Activated CD4-positive, alpha-beta memory T cell treated with anti-CD3 and anti-CD28 coated beads for 36 hours (primary cell): ENCODE data around the gene IQCN. TPM values are rescaled to one million over a fixed set of nuclear protein-coding genes. Genes with fewer than 3 reads are reported as not detected.
A peak's percentile ranks its signal among the peaks of the same experiment; 100 is the strongest.

Experiments
- CTCF ChIA-PET: fragments of 350-600 bp; sonication (Branson Sonifier 250); formaldehyde crosslinking; loops from one replicate; lab custom pipeline; 2021; ENCODE audit warnings: antibody characterized with exemption, inconsistent platforms; lab: Charles Lee
- POLR2A ChIA-PET: fragments of 350-600 bp; sonication (Branson Sonifier 250); formaldehyde crosslinking; loops from one replicate; lab custom pipeline; 2021; ENCODE audit warnings: antibody characterized with exemption; lab: Charles Lee
- DNase-seq: peaks from one replicate; pipeline ENCODE4 v3.0.0-alpha.2; 2020
- H3K27ac Mint-ChIP-seq: one replicate; pipeline ENCODE4 v1.8.0; 2021; ENCODE audit warnings: mixed read lengths
- H3K27me3 Mint-ChIP-seq: one replicate; pipeline ENCODE4 v1.8.0; 2021; ENCODE audit warnings: mixed read lengths
- H3K36me3 Mint-ChIP-seq: one replicate; pipeline ENCODE4 v1.8.0; 2021; ENCODE audit warnings: mixed read lengths
- H3K4me1 Mint-ChIP-seq: one replicate; pipeline ENCODE4 v1.8.0; 2021; ENCODE audit warnings: low read depth, mixed read lengths
- H3K4me3 Mint-ChIP-seq: one replicate; pipeline ENCODE4 v1.8.0; 2021; ENCODE audit warnings: mild to moderate bottlenecking, mixed read lengths
- H3K9me3 Mint-ChIP-seq: one replicate; pipeline ENCODE4 v1.8.0; 2021; ENCODE audit warnings: mixed read lengths
- intact Hi-C: fragments of 100-400 bp; cut with micrococcal nuclease; formaldehyde crosslinking; loops from one replicate; pipeline ENCODE4 v1.15.1; 2023
- total RNA-seq, 2 experiments: library from RNA; stranded (reverse); gene quantifications; one replicate each; pipeline ENCODE4 v1.2.3, GENCODE V29; 2021

IQCN gene
- total RNA-seq, 2 experiments from 2014 or later = 0.36 to 0.39 TPM

- Mint-ChIP-seq H3K4me3 (no peak overlapping the region), H3K36me3 (peaks cover 6% of the 10 kb centered on the region), H3K27me3 (no peaks in the 10 kb centered on the region), H3K9me3 (peaks cover 2% of the 10 kb centered on the region), H3K27ac (peak overlapping the region; percentile 99), H3K4me1 (peaks cover 70% of the 10 kb centered on the region)
- intact Hi-C loops = no loop called here
- ChIA-PET POLR2A (no interaction called here), CTCF (interaction anchor here (1.2 to 7.9 kb wide), 2 partner anchors 7 to 18 kb away, joined by 4 to 151 read pairs; partner anchors contain the start of gene JUND)
- DNase-seq = no peak
Measured at GRCh38 chr19:18286973-18287635, 12.9 kb upstream of the IQCN start.

GRCh38 chr19:18284712-18285360, 10.6 kb upstream of the IQCN start:
- intact Hi-C loops = no loop called here
- Mint-ChIP-seq H3K27ac (peak overlapping the region; percentile 99), H3K9me3 (no peaks in the 10 kb centered on the region), H3K27me3 (no peaks in the 10 kb centered on the region), H3K4me1 (peaks cover 53% of the 10 kb centered on the region), H3K36me3 (peaks cover 9% of the 10 kb centered on the region), H3K4me3 (peak overlapping the region; percentile 63)
- CTCF ChIA-PET = interaction anchor here (0.9 kb wide), 2 partner anchors 20 to 22 kb away, joined by 4 to 5 read pairs; no protein-coding TSS in a partner anchor
- DNase-seq = peak; percentile 80
- POLR2A ChIA-PET = interaction anchor here (0.7 to 2.1 kb wide), 6 partner anchors 8 to 133 kb away, joined by 3 to 8 read pairs (median 3); partner anchors contain the start of gene LSM4

- CTCF ChIA-PET = no interaction called here
Measured at GRCh38 chr19:18283338-18283737, 9.1 kb upstream of the IQCN start.

GRCh38 chr19:18282788-18283141, 8.5 kb upstream of the IQCN start:
- ChIA-PET CTCF (interaction anchor here (5.2 to 11.5 kb wide), 4 partner anchors 8 to 45 kb away, joined by 151 to 343 read pairs (median 259); partner anchors contain the start of gene LSM4), POLR2A (interaction anchor here (4.9 to 8.0 kb wide), 4 partner anchors 9 to 37 kb away, joined by 25 to 416 read pairs (median 279); partner anchors contain the start of gene LSM4)
- peaks cover 50% of the 10 kb centered on the region for H3K4me1 Mint-ChIP-seq

More at GRCh38 chr19:18283338-18283737, 9.1 kb upstream of the IQCN start:
- Mint-ChIP-seq H3K4me1 (peaks cover 49% of the 10 kb centered on the region), H3K4me3 (no peak overlapping the region), H3K9me3 (no peaks in the 10 kb centered on the region), H3K36me3 (peaks cover 23% of the 10 kb centered on the region), H3K27me3 (no peaks in the 10 kb centered on the region), H3K27ac (peak overlapping the region; percentile 72)
- intact Hi-C loops = no loop called here
- POLR2A ChIA-PET = interaction anchor here (2.1 kb wide), 1 partner anchor 21 kb away, joined by 8 read pairs; no protein-coding TSS in a partner anchor
- DNase-seq = no peak

GRCh38 chr19:18282021-18282787, 8.0 kb upstream of the IQCN start:
- peak overlapping the region; percentile 95 for H3K27ac Mint-ChIP-seq
- no peaks in the 10 kb centered on the region for H3K9me3 Mint-ChIP-seq
- DNase-seq = peak; percentile 58
- H3K27me3 Mint-ChIP-seq = no peaks in the 10 kb centered on the region
- POLR2A ChIA-PET = interaction anchor here (0.8 to 8.0 kb wide), 20 partner anchors 10 to 195 kb away, joined by 3 to 416 read pairs (median 6); partner anchors contain the start of genes LSM4, MAST3, MPV17L2 and PGPEP1
- peaks cover 55% of the 10 kb centered on the region for H3K4me1 Mint-ChIP-seq
- peaks cover 31% of the 10 kb centered on the region for H3K36me3 Mint-ChIP-seq
- CTCF ChIA-PET = interaction anchor here (0.6 to 11.5 kb wide), 8 partner anchors 9 to 137 kb away, joined by 3 to 343 read pairs (median 78); partner anchors contain the start of genes LSM4 and SSBP4
- intact Hi-C loops = no loop called here
- peak overlapping the region; percentile 83 for H3K4me3 Mint-ChIP-seq

More at GRCh38 chr19:18282788-18283141, 8.5 kb upstream of the IQCN start:
- Mint-ChIP-seq H3K9me3 (no peaks in the 10 kb centered on the region), H3K36me3 (peaks cover 28% of the 10 kb centered on the region), H3K27ac (peak overlapping the region; percentile 95), H3K27me3 (no peaks in the 10 kb centered on the region), H3K4me3 (peak overlapping the region; percentile 83)
- peak; percentile 59 for DNase-seq
- intact Hi-C loops = no loop called here

- Mint-ChIP-seq H3K27ac (peak within 1 kb of the TSS; percentile 96), H3K4me1 (peaks cover 49% of the 10 kb centered on the region), H3K9me3 (no peaks in the 10 kb centered on the region), H3K36me3 (peaks cover 31% of the 10 kb centered on the region), H3K4me3 (peak within 1 kb of the TSS; percentile 87), H3K27me3 (no peaks in the 10 kb centered on the region)
- peak; percentile 98 for DNase-seq
- ChIA-PET CTCF (interaction anchor here (0.6 to 11.5 kb wide), 12 partner anchors 10 to 138 kb away, joined by 3 to 343 read pairs (median 14); partner anchors contain the start of genes LSM4, RAB3A and SSBP4), POLR2A (interaction anchor here (0.7 to 8.0 kb wide), 24 partner anchors 10 to 270 kb away, joined by 3 to 416 read pairs (median 6); partner anchors contain the start of genes LSM4, MAST3, MPV17L2 and PGPEP1)
- intact Hi-C loops = loop anchor here (1.0 kb wide), 1 partner anchor 9 kb away; no protein-coding TSS in a partner anchor
Measured at GRCh38 chr19:18281082-18282020, 7.1 kb upstream of the IQCN start, which contains the start of gene JUND. Gene JUND, minus strand, starts transcription at chr19:18281622. Its CDS starts 138 bp downstream, at chr19:18281484.

GRCh38 chr19:18280247-18281081, 6.2 kb upstream of the IQCN start:
- H3K36me3 Mint-ChIP-seq = peaks cover 31% of the 10 kb centered on the region
- peak overlapping the region; percentile 96 for H3K27ac Mint-ChIP-seq
- intact Hi-C loops = loop anchor here (1.0 kb wide), 1 partner anchor 10 kb away; no protein-coding TSS in a partner anchor
- peak overlapping the region; percentile 87 for H3K4me3 Mint-ChIP-seq
- CTCF ChIA-PET = interaction anchor here (0.7 to 11.5 kb wide), 18 partner anchors 11 to 567 kb away, joined by 3 to 343 read pairs (median 26); partner anchors contain the start of genes LSM4, PGPEP1, RAB3A and SSBP4
- DNase-seq = peak; percentile 86
- no peaks in the 10 kb centered on the region for H3K9me3 Mint-ChIP-seq
- POLR2A ChIA-PET = interaction anchor here (0.7 to 8.0 kb wide), 18 partner anchors 11 to 280 kb away, joined by 3 to 416 read pairs (median 10); partner anchors contain the start of genes LSM4, MAST3, MPV17L2 and PGPEP1
- H3K4me1 Mint-ChIP-seq = peaks cover 44% of the 10 kb centered on the region
- no peaks in the 10 kb centered on the region for H3K27me3 Mint-ChIP-seq

GRCh38 chr19:18279516-18280246, 5.4 kb upstream of the IQCN start:
- H3K27ac Mint-ChIP-seq = peak overlapping the region; percentile 96
- H3K36me3 Mint-ChIP-seq = peaks cover 27% of the 10 kb centered on the region
- CTCF ChIA-PET = interaction anchor here (0.6 to 11.5 kb wide), 33 partner anchors 10 to 567 kb away, joined by 3 to 343 read pairs (median 6); partner anchors contain the start of genes GDF15, LSM4, PGPEP1 and RAB3A
- H3K9me3 Mint-ChIP-seq = no peaks in the 10 kb centered on the region
- no peaks in the 10 kb centered on the region for H3K27me3 Mint-ChIP-seq
- intact Hi-C loops = loop anchor here (1.0 to 2.0 kb wide), 4 partner anchors 24 to 131 kb away; partner anchors contain the start of gene LSM4
- DNase-seq = peak; percentile 96
- peaks cover 44% of the 10 kb centered on the region for H3K4me1 Mint-ChIP-seq
- POLR2A ChIA-PET = interaction anchor here (0.6 to 8.0 kb wide), 19 partner anchors 12 to 706 kb away, joined by 3 to 416 read pairs (median 7); partner anchors contain the start of genes LSM4, MAST3, MPV17L2 and PGPEP1
- H3K4me3 Mint-ChIP-seq = peak overlapping the region; percentile 86

GRCh38 chr19:18279266-18279515, 4.9 kb upstream of the IQCN start:
- no peaks in the 10 kb centered on the region for H3K27me3 Mint-ChIP-seq
- DNase-seq = no peak
- intact Hi-C loops = loop anchor here (1.0 to 2.0 kb wide), 4 partner anchors 24 to 132 kb away; partner anchors contain the start of gene LSM4
- ChIA-PET CTCF (interaction anchor here (0.7 to 11.5 kb wide), 31 partner anchors 10 to 568 kb away, joined by 3 to 343 read pairs (median 10); partner anchors contain the start of genes GDF15, LSM4, PGPEP1 and RAB3A), POLR2A (interaction anchor here (0.6 to 8.0 kb wide), 15 partner anchors 13 to 706 kb away, joined by 3 to 416 read pairs (median 11); partner anchors contain the start of genes LSM4, PGPEP1, RAB3A and SSBP4)
- H3K4me1 Mint-ChIP-seq = peaks cover 46% of the 10 kb centered on the region
- H3K4me3 Mint-ChIP-seq = peak overlapping the region; percentile 86
- no peaks in the 10 kb centered on the region for H3K9me3 Mint-ChIP-seq
- peaks cover 27% of the 10 kb centered on the region for H3K36me3 Mint-ChIP-seq
- H3K27ac Mint-ChIP-seq = peak overlapping the region; percentile 96
